Measurements from ENCODE around the gene DRAP1. TPM values are rescaled to one million over a fixed set of nuclear protein-coding genes. Genes with fewer than 3 reads are reported as not detected.
A peak's percentile ranks its signal among the peaks of the same experiment; 100 is the strongest.

DRAP1 gene, protein sequence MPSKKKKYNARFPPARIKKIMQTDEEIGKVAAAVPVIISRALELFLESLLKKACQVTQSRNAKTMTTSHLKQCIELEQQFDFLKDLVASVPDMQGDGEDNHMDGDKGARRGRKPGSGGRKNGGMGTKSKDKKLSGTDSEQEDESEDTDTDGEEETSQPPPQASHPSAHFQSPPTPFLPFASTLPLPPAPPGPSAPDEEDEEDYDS
- total RNA-seq: 69.8 TPM

- DNase-seq (ENCODE audit: low spot score): peak; percentile 99
- intact Hi-C loops (cut with DNase I): no loop called here
- ATAC-seq: peak; percentile 94
These were observed at the start of gene DRAP1 for GRCh38 chr11:65919141-65919572. TSS of gene DRAP1 (plus strand) at chr11:65919426. CDS start at chr11:65919502, 76 bp downstream.

DNA sequence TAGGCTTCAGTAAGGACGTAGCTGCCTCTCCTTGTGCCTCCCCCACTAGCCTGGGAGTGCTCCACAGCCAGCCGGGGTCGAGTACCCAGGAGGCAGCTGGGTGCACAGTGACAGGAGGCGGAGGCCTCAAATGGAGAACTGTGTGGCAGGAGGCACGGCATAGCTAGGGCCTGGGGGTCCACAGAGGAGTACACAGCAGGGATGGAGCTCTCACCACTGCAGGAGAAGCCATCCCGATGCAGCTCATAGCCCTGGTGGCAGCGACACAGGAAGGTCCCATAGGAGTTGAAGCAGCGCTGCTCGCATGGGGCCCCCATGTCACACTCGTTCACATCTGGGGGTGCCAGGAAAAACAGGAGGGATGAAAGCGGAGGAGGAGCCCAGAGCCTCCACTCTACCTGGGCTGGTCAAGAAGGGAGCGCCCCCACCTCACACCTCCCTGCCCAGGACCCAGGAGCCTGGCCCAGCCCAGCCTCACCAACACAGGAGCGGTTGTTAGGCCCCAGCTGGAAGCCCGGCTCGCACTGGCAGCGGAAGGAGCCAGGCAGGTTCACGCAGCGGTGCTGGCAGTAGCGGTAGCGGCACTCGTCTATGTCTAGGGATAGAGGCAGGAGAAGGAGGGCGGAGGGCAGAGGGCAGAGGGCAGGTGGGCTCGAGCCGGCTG is 49.5 kb upstream of the DRAP1 start:
- no peak for ATAC-seq
- DNase-seq (ENCODE audit: low spot score): peak; percentile 55
- intact Hi-C loops (cut with DNase I): no loop called here

DNA sequence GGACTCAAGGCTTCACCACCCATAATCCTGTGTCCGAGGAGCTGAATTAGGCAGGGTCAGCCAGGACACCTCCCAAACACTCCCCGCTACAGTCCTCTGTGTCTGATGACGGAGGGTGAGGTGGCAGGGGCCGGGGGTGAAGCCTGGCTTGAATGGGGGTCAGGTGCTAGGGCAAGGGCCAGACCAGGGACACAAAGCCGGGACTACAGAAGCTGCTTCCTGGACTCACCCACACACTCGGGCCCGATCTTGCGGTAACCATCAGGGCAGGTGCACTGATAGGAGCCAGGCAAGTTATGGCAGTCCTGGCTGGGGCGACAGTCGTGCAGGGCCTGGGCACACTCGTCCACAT is 48.9 kb upstream of the DRAP1 start:
- DNase-seq (ENCODE audit: low spot score): no peak
- ATAC-seq: no peak
- intact Hi-C loops (cut with DNase I): no loop called here

- intact Hi-C loops (cut with DNase I): no loop called here
- no peak for DNase-seq (ENCODE audit: low spot score)
- ATAC-seq: no peak
These were observed 48.2 kb upstream of the DRAP1 start for GRCh38 chr11:65870706-65871681.

GRCh38 chr11:65871811-65872548 is 47.2 kb upstream of the DRAP1 start:
- intact Hi-C loops (cut with DNase I): no loop called here
- ATAC-seq (peak; percentile 0), DNase-seq (ENCODE audit: low spot score) (no peak)

- peak; percentile 41 for ATAC-seq
- no peak for DNase-seq (ENCODE audit: low spot score)
- intact Hi-C loops (cut with DNase I): no loop called here
These were observed 46.5 kb upstream of the DRAP1 start, which contains the start of gene EFEMP2 for GRCh38 chr11:65872586-65873317. TSS of gene EFEMP2 (minus strand) at chr11:65872800. CDS start at chr11:65872354, 446 bp downstream.

- peak; percentile 98 for ATAC-seq
- intact Hi-C loops (cut with DNase I): no loop called here
- peak; percentile 97 for DNase-seq (ENCODE audit: low spot score)
These were observed 45.7 kb upstream of the DRAP1 start for GRCh38 chr11:65873318-65874156.

- ATAC-seq: no peak
- DNase-seq (ENCODE audit: low spot score): no peak
These were observed 39.6 kb upstream of the DRAP1 start, which contains the start of gene CTSW for GRCh38 chr11:65879617-65880016. TSS of gene CTSW (plus strand) at chr11:65879837. CDS start at chr11:65879855, 18 bp downstream.

GRCh38 chr11:65880027-65880426 is 39.2 kb upstream of the DRAP1 start:
- DNase-seq (ENCODE audit: low spot score) (no peak), ATAC-seq (no peak)
- intact Hi-C loops (cut with DNase I): loop anchor here (10.0 kb wide), 1 partner anchor 105 kb away; no protein-coding TSS in a partner anchor

More at GRCh38 chr11:65879617-65880016, 39.6 kb upstream of the DRAP1 start, which contains the start of gene CTSW:
- intact Hi-C loops (cut with DNase I): loop anchor here (10.0 kb wide), 1 partner anchor 105 kb away; no protein-coding TSS in a partner anchor

DNA sequence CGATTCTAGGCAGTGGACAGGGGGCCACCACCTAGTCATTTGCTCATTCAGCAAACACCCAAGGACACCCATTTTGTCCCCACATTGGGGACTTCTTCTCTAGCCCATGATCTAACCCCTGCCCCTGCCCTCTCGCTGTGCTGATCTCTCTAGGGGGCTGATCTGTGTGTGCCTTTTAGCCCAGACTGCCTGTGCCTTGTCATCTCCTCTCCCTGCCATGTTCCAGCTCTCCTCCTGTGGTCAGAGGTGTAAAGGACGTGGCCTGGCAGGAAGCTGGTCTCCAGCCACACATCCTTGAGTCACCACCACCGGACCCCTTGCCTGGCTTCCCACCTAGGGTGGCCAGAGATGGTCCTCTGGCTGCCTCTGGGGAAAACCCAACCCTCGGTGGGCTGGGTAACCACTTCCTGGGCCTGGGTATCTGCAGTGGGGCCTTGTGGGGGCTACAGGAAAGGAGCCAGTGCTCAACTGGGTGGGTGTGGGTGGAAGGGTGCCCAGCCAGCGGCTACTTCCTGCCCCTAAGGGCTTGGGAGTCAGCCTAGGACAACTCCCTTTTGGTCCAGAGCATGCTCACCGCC is 38.3 kb upstream of the DRAP1 start:
- DNase-seq (ENCODE audit: low spot score): no peak
- intact Hi-C loops (cut with DNase I): loop anchor here (10.0 kb wide), 1 partner anchor 104 kb away; no protein-coding TSS in a partner anchor
- ATAC-seq: no peak

DNA sequence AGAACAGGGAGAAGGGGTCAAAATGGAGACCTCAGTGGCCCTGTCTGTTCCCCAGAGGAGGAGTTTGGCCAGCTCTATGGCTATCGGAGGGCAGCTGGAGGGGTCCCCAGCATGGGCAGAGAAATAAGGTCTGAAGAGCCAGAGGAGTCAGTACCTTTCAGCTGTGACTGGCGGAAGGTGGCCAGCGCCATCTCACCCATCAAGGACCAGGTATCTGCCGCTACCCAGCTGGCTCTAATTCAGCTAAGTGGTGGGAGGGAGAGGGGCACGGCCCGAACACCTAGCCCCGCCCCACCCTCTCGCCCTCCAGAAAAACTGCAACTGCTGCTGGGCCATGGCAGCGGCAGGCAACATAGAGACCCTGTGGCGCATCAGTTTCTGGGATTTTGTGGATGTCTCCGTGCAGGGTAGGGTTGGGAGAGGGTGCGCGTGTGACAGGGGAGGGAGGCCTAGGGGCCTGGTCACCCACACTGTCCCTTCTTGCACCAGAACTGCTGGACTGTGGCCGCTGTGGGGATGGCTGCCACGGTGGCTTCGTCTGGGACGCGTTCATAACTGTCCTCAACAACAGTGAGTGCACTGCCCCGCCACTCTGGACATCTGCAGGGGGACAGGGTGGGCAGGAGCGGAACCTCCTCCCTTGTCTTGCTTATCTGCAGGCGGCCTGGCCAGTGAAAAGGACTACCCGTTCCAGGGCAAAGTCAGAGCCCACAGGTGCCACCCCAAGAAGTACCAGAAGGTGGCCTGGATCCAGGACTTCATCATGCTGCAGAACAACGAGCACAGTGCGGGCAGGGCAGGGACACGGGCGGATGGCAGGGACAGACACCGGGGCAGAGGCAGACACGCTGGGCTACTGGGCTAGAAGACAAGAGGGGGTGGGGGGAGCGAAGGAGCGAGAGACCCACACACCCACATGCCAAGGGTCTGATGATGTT is 36.8 kb upstream of the DRAP1 start:
- no peak for ATAC-seq
- intact Hi-C loops (cut with DNase I): loop anchor here (10.0 kb wide), 1 partner anchor 102 kb away; no protein-coding TSS in a partner anchor
- DNase-seq (ENCODE audit: low spot score): no peak

DNA sequence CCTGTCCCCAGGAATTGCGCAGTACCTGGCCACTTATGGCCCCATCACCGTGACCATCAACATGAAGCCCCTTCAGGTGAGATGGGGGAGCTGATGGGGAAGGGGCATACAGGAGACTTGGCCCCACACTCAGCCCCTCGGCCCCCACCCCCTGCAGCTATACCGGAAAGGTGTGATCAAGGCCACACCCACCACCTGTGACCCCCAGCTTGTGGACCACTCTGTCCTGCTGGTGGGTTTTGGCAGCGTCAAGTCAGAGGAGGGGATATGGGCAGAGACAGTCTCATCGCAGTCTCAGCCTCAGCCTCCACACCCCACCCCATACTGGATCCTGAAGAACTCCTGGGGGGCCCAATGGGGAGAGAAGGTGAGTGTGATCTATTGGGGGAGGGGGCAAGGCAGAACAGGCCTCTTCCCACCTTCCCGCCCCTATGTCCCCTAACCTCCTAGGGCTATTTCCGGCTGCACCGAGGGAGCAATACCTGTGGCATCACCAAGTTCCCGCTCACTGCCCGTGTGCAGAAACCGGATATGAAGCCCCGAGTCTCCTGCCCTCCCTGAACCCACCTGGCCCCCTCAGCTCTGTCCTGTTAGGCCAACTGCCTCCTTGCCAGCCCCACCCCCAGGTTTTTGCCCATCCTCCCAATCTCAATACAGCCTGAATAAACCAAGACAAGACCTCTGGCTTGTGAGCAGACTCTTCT is 36.0 kb upstream of the DRAP1 start:
- no peak for DNase-seq (ENCODE audit: low spot score)
- no peak for ATAC-seq
- intact Hi-C loops (cut with DNase I): loop anchor here (10.0 kb wide), 1 partner anchor 102 kb away; no protein-coding TSS in a partner anchor

GRCh38 chr11:65883786-65884715 is 35.2 kb upstream of the DRAP1 start:
- intact Hi-C loops (cut with DNase I): loop anchor here (10.0 kb wide), 1 partner anchor 101 kb away; no protein-coding TSS in a partner anchor
- ATAC-seq: no peak
- no peak for DNase-seq (ENCODE audit: low spot score)

DNA sequence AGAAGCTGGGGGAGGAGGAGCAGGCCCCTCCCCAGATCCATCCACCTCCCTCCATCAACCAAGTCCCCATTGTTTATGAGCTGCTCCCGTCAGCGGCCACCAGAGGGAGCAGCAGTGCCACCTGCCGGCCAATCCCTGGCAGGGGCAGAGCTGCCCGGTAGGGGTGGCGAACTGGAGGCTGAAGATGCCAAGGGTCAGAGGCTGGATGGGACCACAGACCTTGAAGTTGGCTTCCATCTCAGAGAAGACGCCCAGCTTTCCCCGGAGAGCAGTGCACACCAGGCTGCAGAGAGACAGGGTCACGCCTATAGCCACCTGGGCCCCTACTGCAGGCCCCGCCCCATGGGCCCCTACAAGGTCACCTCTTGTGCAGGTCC is 34.5 kb upstream of the DRAP1 start:
- intact Hi-C loops (cut with DNase I): loop anchor here (10.0 kb wide), 1 partner anchor 100 kb away; no protein-coding TSS in a partner anchor
- DNase-seq (ENCODE audit: low spot score): peak; percentile 85

More for the DNA sequence above, 34.5 kb upstream of the DRAP1 start:
- ATAC-seq: no peak

Measured in sciatic nerve (tissue), 2 donors.